Activated naive CD4-positive, alpha-beta T cell treated with anti-CD3 and anti-CD28 coated beads, Interleukin-2, amount 50 U/mL, for 24 hours (primary cell): ENCODE results near the gene MCRIP1.
"Not testable (repeated sequence)": the region's sequence is repeated elsewhere in the genome, so short reads cannot be mapped to it uniquely, and the experiment has no call there.

Experiments used
- H3K27ac Mint-ChIP-seq: one replicate; pipeline ENCODE4 v1.8.0; 2021; ENCODE audit warnings: mild to moderate bottlenecking, mixed read lengths
- H3K27me3 Mint-ChIP-seq: one replicate; pipeline ENCODE4 v1.8.0; 2021; ENCODE audit warnings: mixed read lengths
- H3K36me3 Mint-ChIP-seq: one replicate; pipeline ENCODE4 v1.8.0; 2021; ENCODE audit warnings: mixed read lengths
- H3K4me1 Mint-ChIP-seq: one replicate; pipeline ENCODE4 v1.8.0; 2021; ENCODE audit warnings: mixed read lengths
- H3K4me3 Mint-ChIP-seq: one replicate; pipeline ENCODE4 v1.8.0; 2021; ENCODE audit warnings: mild to moderate bottlenecking, mixed read lengths
- H3K9me3 Mint-ChIP-seq: one replicate; pipeline ENCODE4 v1.8.0; 2021; ENCODE audit warnings: mixed read lengths

MCRIP1 gene

GRCh38 chr17:81846743-81847689 lies 13.9 kb upstream of the MCRIP1 start:
- H3K4me3 Mint-ChIP-seq: no peak overlapping the region
- peaks cover 3% of the 10 kb centered on the region for H3K36me3 Mint-ChIP-seq
- H3K4me1 Mint-ChIP-seq: no peaks in the 10 kb centered on the region
- no peaks in the 10 kb centered on the region for H3K9me3 Mint-ChIP-seq
- H3K27ac Mint-ChIP-seq: no peak overlapping the region
- no peaks in the 10 kb centered on the region for H3K27me3 Mint-ChIP-seq

DNA sequence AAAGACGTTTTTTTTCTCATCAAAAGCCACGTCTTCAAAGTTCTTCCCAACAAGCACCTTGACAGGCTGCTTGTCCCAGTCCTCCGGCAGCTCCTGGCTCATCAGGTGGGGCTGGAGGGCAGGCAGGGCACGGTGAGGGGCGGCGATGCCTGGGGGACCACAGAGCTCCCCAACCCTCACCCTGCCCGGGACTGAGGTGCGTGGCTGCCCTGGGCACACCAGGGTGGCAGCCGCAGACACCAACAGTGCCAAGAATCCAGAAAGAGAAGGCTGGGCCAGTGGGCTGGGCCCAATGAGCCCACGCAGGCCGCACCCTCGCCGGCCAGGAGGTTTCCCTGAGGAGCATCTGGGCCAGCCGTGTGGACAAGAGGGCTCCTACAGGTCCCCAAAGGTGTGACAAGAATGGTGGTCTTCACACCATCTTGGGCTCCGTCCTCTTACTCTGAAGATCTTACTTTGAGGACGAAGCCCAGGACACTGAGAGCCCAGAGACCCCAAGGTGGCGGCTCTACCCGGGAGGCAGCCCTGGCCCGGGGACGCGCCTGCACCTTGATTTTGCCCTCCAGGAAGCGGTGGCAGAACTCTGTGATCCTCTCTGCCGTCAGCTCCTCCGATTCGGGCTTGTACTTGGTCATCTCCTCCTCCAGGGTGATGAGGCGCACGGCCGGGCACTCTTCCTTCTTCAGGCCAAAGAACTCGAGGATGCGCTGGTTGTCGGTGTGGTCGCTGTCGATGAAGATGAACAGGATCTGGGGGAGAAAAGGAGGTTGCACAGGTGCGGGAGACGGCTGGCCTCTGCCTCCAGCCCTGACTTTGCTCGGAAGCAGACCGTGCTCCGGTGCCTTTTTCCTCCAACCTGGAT lies 13.0 kb upstream of the MCRIP1 start:
- no peaks in the 10 kb centered on the region for H3K4me1 Mint-ChIP-seq
- no peaks in the 10 kb centered on the region for H3K9me3 Mint-ChIP-seq
- H3K36me3 Mint-ChIP-seq: peaks cover 3% of the 10 kb centered on the region
- no peaks in the 10 kb centered on the region for H3K27me3 Mint-ChIP-seq
- no peak overlapping the region for H3K27ac Mint-ChIP-seq
- no peak overlapping the region for H3K4me3 Mint-ChIP-seq

- Mint-ChIP-seq H3K27me3 (no peaks in the 10 kb centered on the region), H3K4me3 (no peak overlapping the region), H3K9me3 (no peaks in the 10 kb centered on the region), H3K4me1 (no peaks in the 10 kb centered on the region), H3K27ac (peak overlapping the region; percentile 59), H3K36me3 (peaks cover 3% of the 10 kb centered on the region)
Observed at GRCh38 chr17:81845361-81845760, 12.3 kb upstream of the MCRIP1 start.

GRCh38 chr17:81844887-81845286 lies 11.8 kb upstream of the MCRIP1 start:
- no peaks in the 10 kb centered on the region for H3K4me1 Mint-ChIP-seq
- H3K4me3 Mint-ChIP-seq: no peak overlapping the region
- peak overlapping the region; percentile 59 for H3K27ac Mint-ChIP-seq
- no peaks in the 10 kb centered on the region for H3K27me3 Mint-ChIP-seq
- H3K9me3 Mint-ChIP-seq: no peaks in the 10 kb centered on the region
- peaks cover 3% of the 10 kb centered on the region for H3K36me3 Mint-ChIP-seq

- no peaks in the 10 kb centered on the region for H3K9me3 Mint-ChIP-seq
- H3K4me1 Mint-ChIP-seq: no peaks in the 10 kb centered on the region
- H3K4me3 Mint-ChIP-seq: no peak overlapping the region
- H3K27me3 Mint-ChIP-seq: no peaks in the 10 kb centered on the region
- H3K36me3 Mint-ChIP-seq: peaks cover 3% of the 10 kb centered on the region
- H3K27ac Mint-ChIP-seq: no peak overlapping the region
Observed at GRCh38 chr17:81844327-81844851, 11.3 kb upstream of the MCRIP1 start.

DNA sequence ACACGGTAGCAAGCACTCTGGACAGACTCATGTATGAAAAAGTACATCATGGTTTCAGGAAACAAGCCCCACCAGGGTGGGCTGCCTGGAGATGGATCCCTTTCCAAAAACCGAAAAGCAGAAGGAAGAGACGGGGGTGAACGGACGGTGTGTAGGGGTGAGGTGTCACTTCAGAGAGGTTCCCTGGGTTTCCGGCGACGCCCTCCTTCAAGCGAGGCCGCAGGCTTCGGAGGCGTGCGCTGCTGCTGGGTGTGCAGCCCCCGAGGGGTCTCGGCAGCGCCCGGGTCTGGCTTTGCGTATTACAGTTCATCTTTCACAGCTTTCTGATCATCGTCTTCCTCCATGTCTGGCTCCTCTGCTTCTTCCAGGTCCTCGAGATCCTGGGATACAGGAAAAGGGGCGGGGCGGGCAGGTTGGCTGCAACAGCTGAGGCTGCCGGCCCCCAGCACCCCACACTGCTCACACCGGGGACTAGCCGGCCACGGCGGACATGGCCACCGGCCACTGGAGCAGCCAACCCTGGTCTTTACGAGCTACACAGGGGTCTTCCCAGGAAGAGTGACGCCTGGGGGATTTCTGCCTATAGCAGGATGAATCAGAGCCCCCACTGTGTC lies 10.7 kb upstream of the MCRIP1 start:
- no peaks in the 10 kb centered on the region for H3K27me3 Mint-ChIP-seq
- H3K4me3 Mint-ChIP-seq: no peak overlapping the region
- H3K27ac Mint-ChIP-seq: no peak overlapping the region
- H3K36me3 Mint-ChIP-seq: peaks cover 3% of the 10 kb centered on the region
- no peaks in the 10 kb centered on the region for H3K9me3 Mint-ChIP-seq
- H3K4me1 Mint-ChIP-seq: no peaks in the 10 kb centered on the region

DNA sequence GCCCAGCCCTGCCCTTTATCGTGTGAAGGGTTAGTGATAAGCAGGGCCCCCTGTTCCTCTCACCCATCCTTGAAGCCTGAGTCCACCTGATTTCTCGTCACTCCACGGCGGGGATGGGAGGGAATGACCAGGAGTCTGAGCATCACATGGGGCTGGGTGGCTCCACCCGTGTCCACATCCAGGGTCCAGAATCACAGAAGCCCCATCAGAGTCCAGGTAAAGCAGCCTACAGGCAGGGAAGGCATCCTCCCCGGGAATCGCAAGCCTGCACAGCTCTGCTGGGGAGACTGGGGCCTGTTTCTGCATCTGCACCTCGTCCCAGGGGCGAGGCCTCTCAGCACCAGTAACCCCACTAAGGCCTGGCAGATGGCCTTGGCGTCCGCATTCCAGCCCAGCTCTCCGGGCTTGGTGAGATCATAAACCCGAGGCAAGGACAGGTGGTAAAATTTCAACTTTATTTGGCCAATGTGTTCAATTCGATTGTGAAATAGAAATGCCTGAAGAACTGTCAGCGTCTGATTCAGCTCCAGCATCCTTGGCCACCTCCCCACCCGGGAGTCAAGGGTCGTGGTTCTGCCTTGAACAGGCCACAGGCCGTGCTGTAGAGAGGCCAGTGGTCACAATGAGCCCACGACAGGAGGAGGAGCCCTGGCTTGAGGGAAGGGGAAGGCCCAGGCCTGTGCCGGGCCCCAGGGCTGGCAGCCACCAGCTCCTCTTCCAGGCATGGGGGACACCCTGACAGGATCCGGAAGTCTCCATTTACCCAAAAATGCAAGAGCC lies 9.8 kb upstream of the MCRIP1 start:
- no peak overlapping the region for H3K4me3 Mint-ChIP-seq
- H3K27ac Mint-ChIP-seq: no peak overlapping the region
- no peaks in the 10 kb centered on the region for H3K27me3 Mint-ChIP-seq
- H3K36me3 Mint-ChIP-seq: peaks cover 3% of the 10 kb centered on the region
- H3K4me1 Mint-ChIP-seq: no peaks in the 10 kb centered on the region
- H3K9me3 Mint-ChIP-seq: no peaks in the 10 kb centered on the region

GRCh38 chr17:81842378-81842724 lies 9.3 kb upstream of the MCRIP1 start:
- Mint-ChIP-seq H3K27me3 (no peaks in the 10 kb centered on the region), H3K27ac (no peak overlapping the region), H3K36me3 (peaks cover 3% of the 10 kb centered on the region), H3K4me3 (no peak overlapping the region), H3K4me1 (no peaks in the 10 kb centered on the region), H3K9me3 (no peaks in the 10 kb centered on the region)

GRCh38 chr17:81841866-81842265 lies 8.8 kb upstream of the MCRIP1 start:
- H3K9me3 Mint-ChIP-seq: no peaks in the 10 kb centered on the region
- H3K27me3 Mint-ChIP-seq: no peaks in the 10 kb centered on the region
- H3K36me3 Mint-ChIP-seq: peaks cover 3% of the 10 kb centered on the region

GRCh38 chr17:81840826-81841778 lies 8.0 kb upstream of the MCRIP1 start:
- Mint-ChIP-seq H3K4me3 (no peak overlapping the region), H3K27me3 (no peaks in the 10 kb centered on the region), H3K4me1 (no peaks in the 10 kb centered on the region), H3K36me3 (peaks cover 3% of the 10 kb centered on the region), H3K27ac (no peak overlapping the region), H3K9me3 (no peaks in the 10 kb centered on the region)

More at GRCh38 chr17:81841866-81842265, 8.8 kb upstream of the MCRIP1 start:
- H3K4me1 Mint-ChIP-seq: no peaks in the 10 kb centered on the region
- H3K27ac Mint-ChIP-seq: peak overlapping the region; percentile 30
- no peak overlapping the region for H3K4me3 Mint-ChIP-seq

- H3K36me3 Mint-ChIP-seq, H3K4me3 Mint-ChIP-seq, H3K9me3 Mint-ChIP-seq, H3K4me1 Mint-ChIP-seq, H3K27me3 Mint-ChIP-seq, H3K27ac Mint-ChIP-seq: not testable (repeated sequence)
Observed at GRCh38 chr17:81840059-81840458, 7.0 kb upstream of the MCRIP1 start.

- H3K27ac Mint-ChIP-seq: no peak overlapping the region
Observed at GRCh38 chr17:81839301-81839700, 6.2 kb upstream of the MCRIP1 start.

GRCh38 chr17:81838753-81839255 lies 5.7 kb upstream of the MCRIP1 start:
- Mint-ChIP-seq H3K27me3 (no peaks in the 10 kb centered on the region), H3K4me1 (no peaks in the 10 kb centered on the region), H3K4me3 (no peak overlapping the region), H3K9me3 (no peaks in the 10 kb centered on the region), H3K27ac (no peak overlapping the region), H3K36me3 (peaks cover 3% of the 10 kb centered on the region)

More at GRCh38 chr17:81839301-81839700, 6.2 kb upstream of the MCRIP1 start:
- Mint-ChIP-seq H3K36me3 (peaks cover 3% of the 10 kb centered on the region), H3K4me3 (no peak overlapping the region), H3K4me1 (no peaks in the 10 kb centered on the region), H3K27me3 (no peaks in the 10 kb centered on the region), H3K9me3 (no peaks in the 10 kb centered on the region)

DNA sequence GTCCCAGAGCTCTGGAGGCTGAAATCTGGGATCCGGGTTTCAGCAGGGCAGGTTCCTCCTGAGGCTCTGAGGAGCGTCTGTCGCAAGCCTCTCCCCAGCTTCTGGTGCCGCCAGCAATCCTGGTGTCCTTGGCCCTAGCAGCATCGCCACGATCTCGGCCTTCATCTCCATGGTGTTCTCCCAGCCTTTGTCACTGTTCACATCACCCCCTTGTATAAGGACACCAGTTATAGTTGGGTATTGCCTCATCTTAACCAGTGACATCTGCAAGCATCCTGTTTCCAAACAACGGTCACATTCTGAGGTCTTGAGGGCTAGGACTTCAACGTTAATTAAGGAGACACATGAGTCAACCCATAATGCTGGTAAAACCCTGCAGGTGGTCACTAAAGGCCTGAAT lies 4.5 kb upstream of the MCRIP1 start:
- no peaks in the 10 kb centered on the region for H3K9me3 Mint-ChIP-seq
- no peak overlapping the region for H3K27ac Mint-ChIP-seq
- H3K27me3 Mint-ChIP-seq: no peaks in the 10 kb centered on the region
- no peaks in the 10 kb centered on the region for H3K4me1 Mint-ChIP-seq
- no peak overlapping the region for H3K4me3 Mint-ChIP-seq
- H3K36me3 Mint-ChIP-seq: no peaks in the 10 kb centered on the region
